ENCODE data around the gene FAM149B1.

The FAM149B1 gene

DNA sequence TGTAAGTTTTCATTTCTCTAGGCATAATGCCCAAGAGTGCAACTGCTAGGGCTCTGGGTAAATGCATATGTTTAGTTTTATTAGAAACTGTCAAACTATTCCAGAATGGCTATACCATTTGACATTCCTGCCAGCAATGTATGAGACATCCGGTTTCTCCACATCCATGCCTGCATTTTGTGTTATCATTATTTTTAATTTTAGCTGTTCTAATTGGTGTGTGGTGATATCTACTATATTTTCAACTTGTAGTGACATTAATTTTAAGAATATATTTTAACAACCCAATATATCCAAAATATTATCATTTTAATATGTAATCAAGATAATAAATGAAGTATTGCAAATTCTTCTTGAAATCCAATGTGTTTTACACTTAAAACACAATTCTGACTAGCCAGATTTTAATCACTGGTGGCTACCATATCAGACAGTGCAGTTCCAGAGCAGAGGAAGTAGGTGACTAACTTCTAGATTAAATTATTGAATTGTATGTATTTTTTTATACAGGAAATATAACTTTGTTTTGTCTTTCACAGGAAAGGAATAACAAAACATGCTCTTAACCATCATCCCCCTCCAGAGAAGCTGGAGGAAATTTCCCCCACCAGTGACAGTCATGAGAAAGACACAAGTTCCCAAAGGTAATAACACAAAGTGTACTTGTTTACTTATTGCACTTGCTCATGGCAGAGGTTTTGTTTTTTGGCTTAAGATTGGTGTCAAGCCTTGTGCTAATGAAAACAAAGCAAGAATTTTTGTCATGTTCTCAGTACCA lies 6.4 kb downstream of the FAM149B1 start:
- DNase-seq = no peak

DNA sequence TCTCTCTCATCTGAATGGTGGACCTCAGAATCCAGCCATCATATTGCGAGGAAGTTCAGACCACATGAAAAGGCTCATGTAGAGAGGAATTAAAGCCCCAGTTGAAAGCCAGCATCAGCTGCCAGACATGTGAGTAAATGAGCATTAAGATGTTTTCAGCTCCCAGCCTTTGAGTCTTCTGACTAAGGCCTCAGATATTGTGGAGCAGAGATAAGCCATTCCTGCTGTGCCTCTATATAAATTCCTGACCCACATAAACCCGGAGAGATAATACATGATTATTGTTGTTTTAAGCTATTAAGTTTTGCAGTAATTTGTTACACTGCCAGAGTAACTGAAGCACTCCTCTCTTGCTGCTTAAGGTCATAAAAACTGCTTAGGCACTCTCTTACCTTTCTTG lies 14.6 kb downstream of the FAM149B1 start:
- DNase-seq = no peak

DNA sequence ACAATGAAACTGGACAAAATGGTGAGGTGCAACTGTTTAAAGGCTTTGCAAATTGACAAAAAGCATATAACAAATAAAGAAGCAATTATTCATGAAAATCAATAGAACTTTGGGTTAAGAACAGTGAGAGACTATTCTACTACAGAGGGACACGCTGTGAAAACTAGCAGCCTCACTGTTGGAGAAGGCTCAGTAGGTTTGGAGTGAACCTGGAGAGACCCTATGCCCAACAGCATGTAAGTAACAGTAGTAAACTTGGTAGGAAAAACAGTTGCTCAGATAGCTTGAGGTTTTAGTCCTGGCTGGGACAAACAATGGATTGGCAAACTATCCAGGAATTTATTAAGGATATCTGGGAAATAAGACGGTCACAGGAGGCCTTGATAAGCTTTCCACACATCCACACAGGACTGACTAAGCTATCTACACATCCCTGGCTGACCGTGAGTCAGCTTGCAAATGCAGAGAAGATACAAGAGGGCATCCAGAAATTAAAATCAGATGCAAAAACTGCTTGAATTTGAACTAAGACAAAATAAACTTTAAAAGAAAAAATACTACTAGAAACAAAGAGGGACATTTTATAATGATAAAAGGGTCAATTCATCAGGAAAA lies 15.9 kb downstream of the FAM149B1 start:
- DNase-seq = no peak

DNA sequence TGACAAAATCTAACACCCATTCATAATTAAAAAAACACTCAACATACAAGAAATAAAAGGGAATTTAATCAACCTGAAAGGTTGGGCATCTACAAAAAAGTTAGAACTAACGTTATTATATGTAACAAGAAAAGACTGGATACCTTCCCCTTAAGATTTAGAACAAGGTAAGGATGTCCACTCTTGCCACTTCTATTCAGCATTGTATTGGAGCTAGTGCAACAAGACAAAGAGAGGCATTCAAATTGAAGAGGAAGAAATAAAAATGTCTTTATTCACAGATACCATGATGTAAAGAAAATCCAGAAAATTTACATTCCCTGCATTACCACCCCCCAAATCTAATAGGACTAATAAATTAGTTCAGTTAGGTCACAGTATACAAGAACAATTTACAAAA lies 18.3 kb downstream of the FAM149B1 start:
- DNase-seq = no peak

DNA sequence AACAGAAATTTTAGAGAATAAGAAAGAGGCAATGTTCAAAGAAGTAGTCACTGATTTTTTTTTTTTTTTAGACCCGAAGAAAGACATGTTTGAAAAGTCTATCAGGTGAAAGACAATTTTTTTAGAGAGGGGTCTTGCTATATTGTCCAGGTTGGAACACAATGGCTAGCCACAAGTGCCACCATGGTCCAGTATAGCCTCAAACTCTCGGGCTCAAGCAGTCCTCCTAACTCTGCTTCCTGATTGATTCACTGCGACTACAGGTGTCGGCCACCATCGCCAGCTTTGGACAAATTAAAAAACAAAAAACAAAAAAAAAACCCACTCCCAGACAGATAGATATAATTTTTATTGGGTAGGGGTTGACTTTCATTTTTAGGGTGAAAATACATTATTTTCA lies 22.3 kb downstream of the FAM149B1 start:
- DNase-seq = no peak

DNA sequence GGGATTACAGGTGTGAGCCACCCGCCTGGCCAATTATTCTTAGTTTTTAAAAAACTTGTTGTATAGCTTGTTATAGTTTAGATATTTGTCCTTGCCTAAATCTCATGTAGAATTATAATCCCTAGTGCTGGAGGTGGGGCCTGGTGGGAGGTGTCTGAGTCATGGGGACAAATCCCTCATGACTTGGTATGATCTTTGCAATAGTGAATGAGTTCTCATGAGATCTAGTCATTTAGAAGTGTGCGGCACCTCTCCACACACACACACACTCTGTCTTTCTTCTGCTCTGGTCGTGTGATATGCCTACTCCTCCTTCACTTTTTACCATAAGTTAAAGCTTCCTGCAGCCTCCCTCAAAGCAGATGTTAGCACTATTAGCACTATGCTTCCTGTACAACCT lies 37.2 kb downstream of the FAM149B1 start:
- DNase-seq = no peak

DNA sequence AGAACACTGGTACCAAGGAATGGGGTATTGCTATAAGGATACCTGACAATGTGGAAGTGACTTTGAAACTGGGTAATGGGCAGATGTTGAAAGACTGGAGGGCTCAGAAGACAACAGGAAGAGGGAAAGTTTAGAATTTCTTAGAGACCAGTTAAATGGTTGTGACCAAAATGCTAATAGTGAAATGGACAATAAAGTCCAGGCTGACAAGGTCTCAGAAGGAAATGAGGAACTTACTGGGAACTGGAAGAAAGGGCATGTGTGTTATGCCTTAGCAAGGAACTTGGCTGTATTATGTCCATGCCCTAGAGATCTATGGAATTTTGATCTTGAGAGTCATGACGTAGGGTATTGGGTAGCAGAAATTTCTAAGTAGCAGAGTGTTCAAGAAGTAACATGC lies 38.0 kb downstream of the FAM149B1 start:
- no peak for DNase-seq

DNA sequence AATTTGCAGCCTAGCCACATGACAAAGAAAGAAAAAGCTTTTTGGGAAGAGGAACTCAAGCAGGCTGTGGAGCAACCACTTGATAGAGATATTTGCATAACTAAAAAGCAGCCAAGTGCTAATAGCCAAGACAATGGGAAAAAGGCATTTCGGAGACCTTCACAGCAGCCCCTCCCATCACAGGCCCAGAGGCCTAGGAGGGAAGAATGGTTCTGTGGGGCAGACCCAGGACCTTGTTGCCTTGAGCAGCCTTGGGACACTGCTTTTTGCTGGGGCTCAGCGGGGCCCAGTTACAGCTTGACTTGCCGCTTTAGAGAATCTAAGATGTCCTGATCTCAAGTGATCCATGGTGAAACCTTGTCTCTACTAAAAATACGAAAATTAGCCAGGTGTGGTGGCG lies 38.5 kb downstream of the FAM149B1 start:
- no peak for DNase-seq

DNA sequence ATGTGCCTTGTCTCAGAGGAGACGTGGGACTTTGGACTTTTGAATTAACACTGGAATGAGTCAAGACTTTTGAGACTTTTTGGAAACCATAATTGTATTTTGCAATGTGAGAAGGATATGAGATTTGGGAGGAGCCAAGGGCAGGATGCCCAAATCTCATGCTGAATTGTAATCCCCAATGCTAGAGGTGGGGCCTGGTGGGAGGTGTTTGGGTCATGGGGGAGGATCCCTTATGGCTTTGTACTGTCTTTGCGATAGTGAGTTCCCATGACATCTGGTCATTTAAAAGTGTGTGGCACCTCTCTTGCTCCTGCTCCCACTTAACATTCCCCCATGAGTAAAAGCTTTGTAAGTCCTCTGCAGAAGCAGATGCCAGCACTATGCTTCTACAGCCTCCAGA lies 40.0 kb downstream of the FAM149B1 start:
- no peak for DNase-seq

DNA sequence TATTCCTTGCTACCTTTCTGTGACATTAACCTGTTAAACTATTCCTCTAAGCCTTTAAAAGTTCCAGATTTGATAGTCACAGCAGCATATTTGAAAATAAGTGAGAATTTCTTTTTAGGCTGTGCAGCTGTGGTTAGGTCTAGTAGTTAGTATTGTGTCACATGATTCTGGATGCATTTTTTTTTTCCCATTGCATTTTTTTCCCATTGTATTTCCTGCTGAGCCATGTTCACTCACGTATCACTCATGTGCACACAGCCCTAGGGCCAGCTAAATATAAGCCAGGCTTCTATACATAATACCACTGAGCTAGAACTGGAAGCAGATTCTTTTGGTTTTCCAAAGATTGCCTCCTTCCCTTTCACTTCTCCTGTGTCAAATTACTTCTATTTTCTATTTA lies 41.8 kb downstream of the FAM149B1 start:
- DNase-seq = no peak

DNA sequence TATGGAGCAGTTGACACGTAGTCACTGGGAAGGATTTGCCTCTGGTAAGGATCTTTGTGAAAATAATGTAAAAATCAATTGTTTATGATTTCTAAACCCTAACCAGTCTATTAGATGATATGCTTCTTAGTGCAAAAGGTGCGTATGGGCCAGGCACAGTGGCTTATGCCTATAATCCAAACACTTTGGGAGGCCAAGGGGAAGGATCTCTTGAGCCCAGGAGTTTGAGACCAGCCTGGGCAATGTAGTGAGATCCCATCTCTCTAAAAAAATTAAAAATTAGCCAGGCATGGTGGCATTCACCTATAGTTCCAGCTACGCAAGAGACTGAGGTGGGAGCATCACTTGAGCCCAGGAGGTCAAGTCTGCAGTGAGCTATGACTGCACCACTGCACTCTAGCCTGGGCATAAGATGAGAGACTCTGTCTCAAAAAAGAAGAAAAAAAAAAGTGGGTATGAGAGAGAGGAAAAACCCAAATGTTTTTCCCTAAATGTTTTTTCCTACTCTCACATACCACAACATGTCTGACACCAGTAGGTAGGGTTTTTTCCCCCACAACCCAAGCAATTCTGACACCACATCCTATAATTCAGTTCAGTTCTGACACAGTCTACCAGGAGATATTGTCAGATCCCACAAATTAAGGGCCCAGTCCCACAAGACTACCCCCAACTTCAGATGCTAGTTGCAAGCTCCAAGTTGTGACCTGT lies 42.6 kb downstream of the FAM149B1 start:
- DNase-seq = no peak

DNA sequence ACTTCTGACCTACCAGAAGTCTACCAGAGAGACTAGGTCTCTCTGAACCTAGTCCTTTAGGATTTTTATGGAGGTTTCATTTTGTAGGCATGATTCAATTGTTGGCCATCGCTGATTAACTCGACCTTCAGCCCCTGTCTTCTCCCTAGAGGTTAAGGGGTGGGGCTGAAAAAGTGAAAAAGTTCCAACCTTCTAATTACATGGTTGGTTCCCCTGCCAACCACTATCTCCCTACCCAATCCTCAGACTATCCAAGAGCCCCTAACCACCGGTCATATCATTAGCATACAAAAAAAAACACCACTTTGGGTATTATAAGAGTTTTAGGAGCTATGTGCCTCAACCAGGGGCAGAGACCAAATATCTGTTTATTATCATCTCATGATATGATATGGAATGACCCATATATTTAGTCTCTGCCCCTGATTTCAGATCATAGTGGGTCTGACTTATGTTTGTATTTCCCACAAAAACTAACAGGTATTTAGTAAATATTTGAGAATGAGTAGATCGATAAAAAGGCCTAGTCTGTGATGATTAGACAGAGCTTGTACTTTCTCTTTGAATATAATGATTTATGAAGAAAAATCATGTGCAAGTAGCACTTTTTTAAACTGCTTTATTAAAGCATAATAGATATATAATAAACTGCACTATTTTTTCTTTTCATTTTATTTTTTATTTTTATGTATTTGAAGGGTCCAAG lies 43.3 kb downstream of the FAM149B1 start:
- no peak for DNase-seq

DNA sequence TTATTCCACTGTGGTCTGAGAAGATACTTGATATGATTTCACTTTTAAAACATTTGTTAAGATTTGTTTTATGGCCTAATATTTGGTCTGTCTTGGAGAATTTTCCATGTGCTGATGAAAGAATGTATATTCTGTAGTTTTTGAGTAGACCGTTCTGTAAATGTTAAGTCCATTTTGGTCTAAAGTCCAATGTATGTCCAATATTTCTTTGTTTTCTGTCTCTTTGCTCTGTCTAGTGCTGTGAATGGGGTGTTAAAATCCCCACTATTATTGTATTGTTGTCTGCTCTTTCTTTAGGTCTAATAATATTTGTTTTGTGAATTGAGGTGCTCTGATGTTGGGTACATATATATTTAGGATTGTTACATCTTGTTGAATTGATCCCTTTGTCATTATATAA lies 47.8 kb downstream of the FAM149B1 start:
- no peak for DNase-seq

DNA sequence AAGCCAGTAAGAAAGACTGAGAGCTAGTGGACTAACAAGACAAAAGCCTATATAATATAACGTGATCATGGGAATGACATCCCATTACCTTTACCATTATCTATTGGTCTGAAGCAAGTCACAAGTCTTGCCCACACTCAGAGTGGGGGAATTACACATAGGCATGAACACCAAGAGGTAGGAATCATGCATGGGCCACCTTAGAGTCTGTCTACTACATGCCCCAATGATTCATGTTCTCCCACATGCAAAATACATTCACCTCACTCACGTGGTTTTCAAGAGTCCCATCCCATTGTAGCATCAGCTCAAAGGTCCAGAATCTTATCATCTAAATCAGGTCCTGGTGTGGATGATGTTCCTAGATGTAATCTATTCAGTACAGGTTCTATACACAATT lies 49.7 kb downstream of the FAM149B1 start:
- no peak for DNase-seq

DNA sequence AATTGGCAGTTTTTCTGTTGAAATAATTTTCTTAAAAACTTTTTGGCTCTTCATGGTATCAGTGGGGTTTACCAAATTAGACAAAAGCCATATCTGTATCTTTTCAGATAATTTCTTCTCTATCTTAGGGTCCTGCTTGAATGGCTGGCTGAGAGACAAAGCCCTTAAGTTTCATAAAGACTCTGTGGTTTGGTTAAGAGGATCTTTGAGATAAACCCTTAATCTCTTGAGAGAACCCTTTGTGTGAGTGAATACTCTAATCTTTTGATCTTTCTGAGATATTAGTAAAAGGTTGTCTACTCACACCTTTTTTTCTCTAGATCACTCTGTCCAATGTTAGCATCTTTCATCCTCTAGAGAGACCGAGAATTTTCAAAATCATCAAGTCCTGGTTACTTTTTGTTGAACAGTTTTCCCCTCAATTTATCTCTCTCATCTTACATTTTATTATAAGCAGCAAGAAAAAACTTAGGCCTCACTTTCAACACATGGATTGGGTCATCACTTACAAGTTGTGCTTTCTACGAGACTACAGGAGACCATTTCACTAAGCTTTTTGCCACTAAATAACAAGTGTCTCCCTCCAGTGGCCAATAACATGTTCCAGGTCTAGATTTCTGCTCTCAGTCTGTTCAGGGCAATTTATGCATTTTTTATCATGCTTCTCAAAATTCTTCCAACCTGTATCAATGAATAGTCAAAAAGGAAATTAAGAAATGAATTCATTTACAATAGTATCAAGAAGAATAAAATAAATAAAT lies 50.7 kb downstream of the FAM149B1 start:
- no peak for DNase-seq

DNA sequence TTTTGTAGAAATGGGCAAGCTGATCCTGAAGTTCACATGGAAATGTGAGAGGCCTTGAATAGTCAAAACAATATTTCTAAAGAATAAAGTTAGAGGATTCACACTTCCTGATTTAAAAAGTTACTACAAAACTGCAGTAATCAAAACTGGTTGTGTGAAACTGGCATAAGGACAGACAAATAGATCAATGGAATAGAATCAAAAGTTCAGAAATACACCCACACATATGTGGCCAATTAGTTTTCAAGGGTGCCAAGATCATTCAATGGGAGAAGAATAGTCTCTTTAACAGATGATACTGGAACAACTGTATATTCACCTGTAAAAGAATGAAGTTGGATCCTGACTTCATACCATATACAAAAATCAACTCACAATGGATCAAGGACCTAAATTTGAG lies 51.5 kb downstream of the FAM149B1 start:
- DNase-seq = no peak

DNA sequence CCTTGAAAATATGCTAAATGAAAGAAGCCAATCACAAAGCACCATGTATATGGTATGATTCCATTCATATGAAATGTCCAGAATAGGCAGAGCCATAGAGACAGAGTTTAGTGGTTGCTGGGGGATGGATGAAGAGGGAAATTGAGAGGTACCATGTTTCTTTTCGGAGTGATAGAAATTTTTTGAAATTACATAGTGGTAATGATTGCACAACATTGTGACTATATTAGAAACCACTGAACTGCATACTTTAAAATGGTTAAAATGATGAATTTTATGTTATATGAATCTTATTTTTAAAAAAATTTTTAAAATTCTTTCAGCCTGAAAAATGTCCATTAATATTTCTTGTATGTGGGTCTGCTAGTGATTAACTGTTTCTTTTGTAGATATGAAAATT lies 53.1 kb downstream of the FAM149B1 start:
- no peak for DNase-seq

DNA sequence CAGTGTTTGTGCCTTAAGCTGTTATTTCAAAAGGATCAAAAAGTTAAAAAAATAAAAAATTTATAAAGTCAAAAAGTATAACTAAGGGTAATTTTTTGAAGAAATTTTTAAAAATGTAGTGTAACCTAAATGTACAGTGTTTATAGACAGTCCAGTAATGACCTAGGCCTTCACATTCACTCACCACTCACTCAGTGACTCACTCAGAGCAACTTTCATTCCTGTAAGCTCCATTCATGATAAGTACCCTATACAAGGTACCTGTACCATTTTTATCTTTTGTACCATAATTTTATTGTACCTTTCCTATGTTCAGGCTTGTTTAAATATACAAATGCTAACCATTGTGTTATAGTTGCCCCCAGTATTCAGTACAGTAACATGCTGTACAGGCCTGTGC lies 57.6 kb downstream of the FAM149B1 start:
- no peak for DNase-seq

DNA sequence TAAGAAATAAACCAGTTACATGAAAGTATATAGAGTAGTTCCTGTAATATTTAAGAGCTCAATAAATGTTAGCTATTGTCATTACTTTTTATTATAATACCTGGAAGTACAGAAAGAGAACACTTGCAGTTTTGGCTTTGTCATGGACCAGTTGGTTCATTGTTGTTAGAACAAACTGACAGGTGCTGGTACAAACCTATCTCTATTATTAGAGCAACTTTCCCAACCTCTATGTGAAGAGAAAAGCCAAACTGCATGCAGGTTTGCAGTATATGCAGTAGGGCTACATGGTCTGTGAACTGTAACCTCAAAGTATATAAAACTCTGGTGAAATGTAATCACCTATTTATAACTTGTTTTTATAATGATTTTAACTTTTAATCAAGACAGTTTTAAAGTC lies 58.7 kb downstream of the FAM149B1 start:
- no peak for DNase-seq

DNA sequence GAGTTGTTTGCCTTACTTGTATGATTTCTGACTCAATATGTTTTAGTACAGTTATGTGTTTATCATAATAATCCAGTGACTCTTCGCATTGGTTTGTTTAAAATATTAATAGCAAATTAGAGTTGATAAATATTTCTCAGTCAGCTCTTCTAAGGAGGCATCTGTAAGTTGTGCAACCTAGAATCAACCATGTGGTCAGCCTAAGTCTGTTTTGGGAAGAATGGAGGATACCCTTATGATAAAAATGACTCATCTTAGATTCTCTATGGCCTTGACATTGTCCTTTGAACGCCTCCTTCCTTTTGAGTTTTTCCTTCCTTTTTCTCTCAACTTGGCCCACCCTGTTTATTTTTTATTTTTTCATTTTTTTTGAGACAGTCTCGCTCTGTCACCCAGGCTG lies 60.3 kb downstream of the FAM149B1 start:
- no peak for DNase-seq

DNA sequence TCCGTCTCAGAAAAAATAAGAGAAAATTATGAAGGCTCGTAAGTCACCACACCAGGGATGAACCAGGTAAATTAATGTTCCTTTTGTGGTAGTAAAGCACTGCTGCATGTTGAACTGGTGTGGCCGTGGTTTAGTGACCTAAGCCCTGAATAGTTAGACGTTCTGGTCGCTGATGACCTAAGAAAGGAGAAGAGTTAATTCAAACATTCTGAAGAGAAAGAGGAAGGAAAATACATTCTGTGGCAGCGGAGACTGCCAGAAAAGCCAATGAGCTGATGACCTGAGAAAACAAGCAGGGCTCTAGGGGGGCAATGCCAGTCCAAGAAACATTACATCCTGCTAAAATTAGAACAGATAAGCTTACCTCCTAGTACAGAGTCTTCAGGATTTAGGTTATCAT lies 61.6 kb downstream of the FAM149B1 start:
- no peak for DNase-seq

DNA sequence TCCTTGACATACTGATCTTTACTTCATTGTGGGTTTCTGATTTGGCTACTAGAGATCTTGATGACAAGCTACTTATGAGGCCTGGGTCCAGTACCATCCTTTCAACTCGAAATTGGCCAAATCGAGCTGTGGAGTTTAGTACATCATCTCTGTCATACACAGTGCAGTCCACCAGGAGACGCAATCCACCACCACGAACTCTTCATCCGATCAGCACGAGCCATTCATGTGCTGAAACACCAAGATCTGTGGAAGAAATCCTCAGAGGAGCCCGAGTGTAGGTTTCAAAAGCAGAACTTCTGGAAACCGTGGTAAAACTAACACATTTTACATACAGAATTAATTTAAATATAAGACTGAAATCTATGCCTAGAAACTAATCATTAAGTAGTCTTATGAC lies 65.0 kb downstream of the FAM149B1 start:
- DNase-seq = no peak

DNA sequence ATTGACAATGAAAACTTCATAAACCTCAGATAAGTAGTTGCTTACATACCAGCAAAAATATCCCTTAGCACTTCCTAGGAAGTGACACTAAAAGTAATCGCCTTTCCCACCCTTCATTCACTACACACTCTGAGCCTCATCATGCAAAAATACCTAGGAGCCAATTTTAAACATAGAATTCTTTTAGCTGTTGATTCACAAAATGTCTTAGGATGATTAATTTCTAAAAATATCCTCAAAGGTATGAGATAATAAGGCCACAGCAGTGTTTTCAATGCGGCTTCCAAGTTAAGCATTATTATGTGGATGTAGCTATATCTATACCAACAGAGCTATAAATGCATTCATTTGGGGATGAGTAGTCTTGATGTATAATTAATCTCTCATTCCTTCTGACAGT lies 66.0 kb downstream of the FAM149B1 start:
- DNase-seq = no peak

Measured in retina (tissue), 1 donor.